DMS79 treated with DMSO at 0.1 percent for 48 hours (cell line): Measurements from ENCODE around the gene KLF8.

Source experiments
- DNase-seq: peaks from one replicate; lab custom pipeline; 2025; lab: John Stamatoyannopoulos, UW

KLF8 gene

GRCh38 chrX:56309881-56310280, 77.7 kb downstream of the KLF8 start:
- DNase-seq, result no peak

- no peak for DNase-seq
Measured at GRCh38 chrX:56310581-56310980, 78.4 kb downstream of the KLF8 start.

GRCh38 chrX:56313308-56313707, 81.2 kb downstream of the KLF8 start:
- DNase-seq, result no peak

GRCh38 chrX:56314334-56314733, 82.2 kb downstream of the KLF8 start:
- DNase-seq, result no peak

GRCh38 chrX:56318076-56318475, 85.9 kb downstream of the KLF8 start:
- no peak for DNase-seq

- DNase-seq, result no peak
Measured at GRCh38 chrX:56319165-56319564, 87.0 kb downstream of the KLF8 start.
